ENCODE measurements around the gene TLCD4. TPM values are rescaled to one million over a fixed set of nuclear protein-coding genes. Genes with fewer than 3 reads are reported as not detected.
"Not testable (repeated sequence)": the region's sequence is repeated elsewhere in the genome, so short reads cannot be mapped to it uniquely, and the experiment has no call there.

Gene TLCD4
- total RNA-seq, 2 experiments from 2014 or later = 0.03 to 0.06 TPM

- H3K9me3 Mint-ChIP-seq = no peaks in the 10 kb centered on the region
- no peak overlapping the region for H3K4me3 Mint-ChIP-seq
- no peaks in the 10 kb centered on the region for H3K36me3 Mint-ChIP-seq
- DNase-seq (no peak), ATAC-seq (ENCODE audit: low read depth) (no peak)
- H3K27ac Mint-ChIP-seq = no peak overlapping the region
- POLR2A ChIA-PET = no interaction called here
- peaks cover 4% of the 10 kb centered on the region for H3K27me3 Mint-ChIP-seq
- no peaks in the 10 kb centered on the region for H3K4me1 Mint-ChIP-seq
Observed at GRCh38 chr1:95138223-95138622, 21.1 kb downstream of the TLCD4 start.

- Mint-ChIP-seq H3K36me3 (no peaks in the 10 kb centered on the region), H3K9me3 (no peaks in the 10 kb centered on the region), H3K27me3 (peaks cover 4% of the 10 kb centered on the region), H3K27ac (no peak overlapping the region), H3K4me3 (no peak overlapping the region), H3K4me1 (no peaks in the 10 kb centered on the region)
- POLR2A ChIA-PET = no interaction called here
- DNase-seq = no peak
- ATAC-seq (ENCODE audit: low read depth) = no peak
Observed at GRCh38 chr1:95139039-95139438, 21.9 kb downstream of the TLCD4 start.

- H3K27ac Mint-ChIP-seq = no peak overlapping the region
- no peak overlapping the region for H3K4me3 Mint-ChIP-seq
- H3K36me3 Mint-ChIP-seq = no peaks in the 10 kb centered on the region
- peaks cover 4% of the 10 kb centered on the region for H3K27me3 Mint-ChIP-seq
- no peaks in the 10 kb centered on the region for H3K4me1 Mint-ChIP-seq
- DNase-seq (no peak), ATAC-seq (ENCODE audit: low read depth) (no peak)
- POLR2A ChIA-PET = no interaction called here
- no peaks in the 10 kb centered on the region for H3K9me3 Mint-ChIP-seq
Observed at GRCh38 chr1:95140791-95141190, 23.6 kb downstream of the TLCD4 start.

- H3K4me1 Mint-ChIP-seq = no peaks in the 10 kb centered on the region
- DNase-seq (no peak), ATAC-seq (ENCODE audit: low read depth) (no peak)
- no peak overlapping the region for H3K27ac Mint-ChIP-seq
- no peaks in the 10 kb centered on the region for H3K36me3 Mint-ChIP-seq
- H3K4me3 Mint-ChIP-seq = no peak overlapping the region
- H3K9me3 Mint-ChIP-seq = no peaks in the 10 kb centered on the region
- POLR2A ChIA-PET = no interaction called here
- H3K27me3 Mint-ChIP-seq = no peaks in the 10 kb centered on the region
Observed at GRCh38 chr1:95145493-95145892, 28.3 kb downstream of the TLCD4 start.

- POLR2A ChIA-PET = no interaction called here
- ATAC-seq (ENCODE audit: low read depth) (no peak), DNase-seq (no peak)
- Mint-ChIP-seq H3K36me3 (no peaks in the 10 kb centered on the region), H3K27me3 (no peaks in the 10 kb centered on the region), H3K27ac (no peak overlapping the region), H3K4me3 (no peak overlapping the region), H3K4me1 (no peaks in the 10 kb centered on the region), H3K9me3 (no peaks in the 10 kb centered on the region)
Observed at GRCh38 chr1:95146637-95147036, 29.5 kb downstream of the TLCD4 start.

GRCh38 chr1:95154096-95154495, 36.9 kb downstream of the TLCD4 start:
- POLR2A ChIA-PET = no interaction called here
- no peaks in the 10 kb centered on the region for H3K4me1 Mint-ChIP-seq
- H3K36me3 Mint-ChIP-seq = no peaks in the 10 kb centered on the region
- no peak overlapping the region for H3K27ac Mint-ChIP-seq
- no peak for ATAC-seq (ENCODE audit: low read depth)
- H3K4me3 Mint-ChIP-seq = no peak overlapping the region
- no peak for DNase-seq
- H3K27me3 Mint-ChIP-seq = no peaks in the 10 kb centered on the region
- no peaks in the 10 kb centered on the region for H3K9me3 Mint-ChIP-seq

GRCh38 chr1:95165569-95165968, 48.4 kb downstream of the TLCD4 start:
- H3K9me3 Mint-ChIP-seq, POLR2A ChIA-PET: not testable (repeated sequence)

More at GRCh38 chr1:95165569-95165968, 48.4 kb downstream of the TLCD4 start:
- H3K4me1 Mint-ChIP-seq; H3K27me3 Mint-ChIP-seq; H3K4me3 Mint-ChIP-seq; ATAC-seq (ENCODE audit: low read depth); DNase-seq; H3K27ac Mint-ChIP-seq; H3K36me3 Mint-ChIP-seq: not testable (repeated sequence)

Other genes with a start within 250 kb of the TLCD4 start
- 10 to 100 TPM; 10.7 to 10.8 TPM for gene CNN3, start 190.2 kb upstream of the TLCD4 start, total RNA-seq
- 1 to 10 TPM; 1.8 to 2.1 TPM for gene ALG14, start 44.4 kb upstream of the TLCD4 start, total RNA-seq
- gene RWDD3, start 116.9 kb downstream of the TLCD4 start, total RNA-seq = 10 to 100 TPM; 18.0 to 21.4 TPM

Data from activated naive CD8-positive, alpha-beta T cell treated with anti-CD3 and anti-CD28 coated beads, Interleukin-2, amount 10 ng/mL, durations not matched to agents 7 days and 5 days (primary cell).